DMS114 treated with DMSO at 0.1 percent for 48 hours (cell line): ENCODE data around the gene CIB4.

Source experiments
- DNase-seq: peaks from one replicate; lab custom pipeline; 2025; ENCODE audit not compliant: unreplicated experiment; lab: John Stamatoyannopoulos, UW

Gene CIB4

GRCh38 chr2:26532301-26533250 is 108.6 kb downstream of the CIB4 start:
- no peak for DNase-seq
